Gastrocnemius medialis (tissue), 4 donors: ENCODE measurements around the gene SRSF1. TPM values are rescaled to one million over a fixed set of nuclear protein-coding genes. Genes with fewer than 3 reads are reported as not detected.

Source experiments
- ATAC-seq, 2 donors: fragments of 150-250 bp; one replicate each; pipeline ENCODE4 v1.9.1; 2016
- DNase-seq, 2 donors: peaks; one replicate each; pipeline ENCODE4 v3.0.0-alpha.2; 2019
- H3K27ac ChIP-seq, 4 donors: fragments of 200-600 bp; sonication (generic); 1 replicate in 1 of 4; 2 replicates in 3 of 4; pipeline ENCODE4 v1.5.1; 2016 to 2018; ENCODE audit warnings: mild to moderate bottlenecking in 2 of 4, moderate library complexity in 1 of 4
- H3K27me3 ChIP-seq, 3 donors: fragments of 200-600 bp; sonication (generic) in 2 of 3; 1 replicate in 1 of 3; 2 replicates in 2 of 3; pipeline versions ENCODE4 v1.5.1 to v1.6.0; 2016 to 2019; ENCODE audit warnings: mild to moderate bottlenecking in 1 of 3, moderate library complexity in 1 of 3
- H3K36me3 ChIP-seq, 2 donors: fragments of 200-600 bp; sonication (generic) in 1 of 2; one replicate each; pipeline ENCODE4 v1.5.1; 2017 to 2018
- H3K4me1 ChIP-seq, 2 donors: fragments of 200-600 bp; sonication (generic) in 1 of 2; one replicate each; pipeline ENCODE4 v1.5.1; 2016 to 2017; ENCODE audit warnings: mild to moderate bottlenecking in 2 of 2
- H3K4me3 ChIP-seq, 4 donors: fragments of 200-600 bp; sonication (generic) in 3 of 4; 1 replicate in 1 of 4; 2 replicates in 3 of 4; pipeline ENCODE4 v1.5.1; 2016 to 2019; ENCODE audit warnings: mild to moderate bottlenecking in 2 of 4
- H3K9me3 ChIP-seq, 3 donors: fragments of 200-600 bp; sonication (generic) in 2 of 3; 1 replicate in 1 of 3; 2 replicates in 2 of 3; pipeline ENCODE4 v1.5.1; 2016 to 2019
- POLR2A ChIP-seq, 2 donors: fragments of 450-650 bp; IDR thresholded peaks; one replicate each; pipeline ENCODE4 v1.6.1; 2017; ENCODE audit warnings: antibody characterized with exemption in 2 of 2, mild to moderate bottlenecking in 2 of 2, moderate library complexity in 2 of 2
- in situ Hi-C, 4 donors: fragments of 200-750 bp; cut with MboI; loops; one replicate each; pipeline versions ENCODE4 v1.15.0 to v1.8.0; 2017; ENCODE audit warnings: low sequenced_read_pairs in 4 of 4
- intact Hi-C: fragments of 100-400 bp; cut with DNase I; formaldehyde crosslinking; loops from one replicate; pipeline ENCODE4 v1.15.1; 2023; ENCODE audit warnings: low total_unique reads
- total RNA-seq, 4 donors: library from RNA; depleted of rRNA; stranded (reverse); fragments of >200 nt; gene quantifications; one replicate each; pipeline versions ENCODE4 v1.1.0 to v1.2.3, GENCODE V29; 2016
- TF ChIP-seq, protein P1 (sequence below), 5 experiments: fragments of 450-650 bp in 3 of 5; fragments of 200-600 bp in 2 of 5; sonication (generic) in 2 of 5; IDR thresholded peaks in 4 of 5; conservative IDR thresholded peaks in 1 of 5; 1 replicate in 4 of 5; 2 replicates in 1 of 5; pipeline ENCODE4 v1.5.1; 2016 to 2019; ENCODE audit warnings: antibody characterized with exemption in 5 of 5, mild to moderate bottlenecking in 3 of 5, moderate library complexity in 3 of 5

Gene SRSF1
- total RNA-seq, 4 donors from 2014 or later, result 69.4 to 85.4 (median 82.2) TPM

DNA sequence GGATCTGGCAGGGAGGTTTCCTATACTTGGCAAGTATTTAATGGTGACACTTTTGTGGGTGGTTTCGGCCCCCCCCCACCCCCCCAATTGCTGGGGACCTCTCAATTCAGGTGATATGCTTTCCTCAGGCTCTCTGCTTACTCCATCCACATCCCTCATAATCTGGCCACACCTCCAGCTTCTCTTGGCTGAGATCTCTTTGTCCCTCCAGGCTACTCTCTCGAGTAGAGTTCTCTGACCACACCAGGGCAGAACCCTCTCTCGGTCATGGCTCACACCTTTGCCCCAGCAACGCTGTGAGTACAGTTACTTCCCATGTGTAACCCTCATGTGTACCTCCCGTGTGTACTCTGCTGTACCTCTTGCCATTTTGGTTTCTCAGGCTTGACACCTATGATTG is 34.1 kb upstream of the SRSF1 start:
- no peaks in the 10 kb centered on the region for H3K27me3 ChIP-seq
- H3K4me3 ChIP-seq, result no peak overlapping the region
- TF ChIP-seq, protein P1, sequence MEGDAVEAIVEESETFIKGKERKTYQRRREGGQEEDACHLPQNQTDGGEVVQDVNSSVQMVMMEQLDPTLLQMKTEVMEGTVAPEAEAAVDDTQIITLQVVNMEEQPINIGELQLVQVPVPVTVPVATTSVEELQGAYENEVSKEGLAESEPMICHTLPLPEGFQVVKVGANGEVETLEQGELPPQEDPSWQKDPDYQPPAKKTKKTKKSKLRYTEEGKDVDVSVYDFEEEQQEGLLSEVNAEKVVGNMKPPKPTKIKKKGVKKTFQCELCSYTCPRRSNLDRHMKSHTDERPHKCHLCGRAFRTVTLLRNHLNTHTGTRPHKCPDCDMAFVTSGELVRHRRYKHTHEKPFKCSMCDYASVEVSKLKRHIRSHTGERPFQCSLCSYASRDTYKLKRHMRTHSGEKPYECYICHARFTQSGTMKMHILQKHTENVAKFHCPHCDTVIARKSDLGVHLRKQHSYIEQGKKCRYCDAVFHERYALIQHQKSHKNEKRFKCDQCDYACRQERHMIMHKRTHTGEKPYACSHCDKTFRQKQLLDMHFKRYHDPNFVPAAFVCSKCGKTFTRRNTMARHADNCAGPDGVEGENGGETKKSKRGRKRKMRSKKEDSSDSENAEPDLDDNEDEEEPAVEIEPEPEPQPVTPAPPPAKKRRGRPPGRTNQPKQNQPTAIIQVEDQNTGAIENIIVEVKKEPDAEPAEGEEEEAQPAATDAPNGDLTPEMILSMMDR (IDR thresholded peaks at IDR 0.05 in 4 of 5, conservative IDR thresholded peaks at IDR 0.05 in 1 of 5), result no peak
- TF ChIP-seq POLR2A (IDR thresholded peaks at IDR 0.05), result no peak
- DNase-seq (no peak), ATAC-seq (no peak)
- no peaks in the 10 kb centered on the region for H3K36me3 ChIP-seq
- no peak overlapping the region for H3K27ac ChIP-seq
- intact Hi-C loops (no loop called here), in situ Hi-C loops (no loop called here)
- no peaks in the 10 kb centered on the region for H3K9me3 ChIP-seq
- H3K4me1 ChIP-seq, result no peaks in the 10 kb centered on the region

DNA sequence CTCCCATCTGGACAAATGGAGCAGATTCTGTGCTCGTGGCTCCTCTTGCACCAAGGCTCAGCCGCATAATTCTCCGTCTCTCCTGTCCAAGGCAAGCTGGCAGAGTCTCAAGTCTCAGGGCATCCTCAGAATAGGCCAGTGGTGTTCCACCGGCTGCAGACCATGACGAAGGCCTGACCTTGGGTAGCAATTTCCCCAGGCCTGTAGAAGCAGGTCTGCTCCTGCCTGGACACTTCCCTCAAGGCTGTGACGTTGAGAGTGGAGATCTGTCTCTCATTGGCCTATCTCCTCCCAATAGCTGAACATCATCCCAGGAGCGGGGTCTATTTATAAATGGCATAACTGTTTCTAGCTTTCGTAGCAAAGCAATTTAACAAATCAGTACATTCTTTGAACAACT is 33.3 kb upstream of the SRSF1 start:
- ATAC-seq (no peak), DNase-seq (no peak)
- Histone ChIP-seq H3K9me3 (no peaks in the 10 kb centered on the region), H3K36me3 (no peaks in the 10 kb centered on the region), H3K4me1 (no peaks in the 10 kb centered on the region), H3K27me3 (no peaks in the 10 kb centered on the region), H3K27ac (no peak overlapping the region), H3K4me3 (no peak overlapping the region)
- intact Hi-C loops (no loop called here), in situ Hi-C loops (no loop called here)
- TF ChIP-seq, protein P1 (IDR thresholded peaks at IDR 0.05 in 4 of 5, conservative IDR thresholded peaks at IDR 0.05 in 1 of 5), result no peak
- TF ChIP-seq POLR2A (IDR thresholded peaks at IDR 0.05), result no peak

DNA sequence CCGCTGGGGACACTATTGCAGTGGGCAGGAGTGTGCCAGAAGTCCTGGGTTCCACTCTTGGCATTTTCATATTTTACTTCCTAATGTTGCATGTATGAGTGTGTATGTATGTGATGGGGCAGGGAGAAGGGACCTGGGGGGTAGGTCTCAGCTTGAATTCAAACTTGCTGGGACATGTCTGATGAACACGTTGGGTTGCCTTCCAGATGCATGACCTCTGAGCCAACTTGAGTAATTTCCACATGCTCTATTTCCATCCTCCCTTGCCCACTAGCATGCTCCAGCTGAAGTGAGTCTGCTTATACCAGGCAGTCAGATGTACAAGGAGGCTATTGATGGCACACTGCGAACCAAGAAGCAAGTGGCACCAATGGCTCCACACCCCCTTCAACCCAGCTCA is 32.9 kb upstream of the SRSF1 start:
- ATAC-seq (no peak), DNase-seq (no peak)
- no peaks in the 10 kb centered on the region for H3K9me3 ChIP-seq
- no peaks in the 10 kb centered on the region for H3K27me3 ChIP-seq
- in situ Hi-C loops (no loop called here), intact Hi-C loops (no loop called here)
- no peak for TF ChIP-seq POLR2A (IDR thresholded peaks at IDR 0.05)
- TF ChIP-seq, protein P1 (IDR thresholded peaks at IDR 0.05 in 4 of 5, conservative IDR thresholded peaks at IDR 0.05 in 1 of 5), result no peak
- no peak overlapping the region for H3K4me3 ChIP-seq
- H3K27ac ChIP-seq, result no peak overlapping the region
- H3K4me1 ChIP-seq, result no peaks in the 10 kb centered on the region
- H3K36me3 ChIP-seq, result no peaks in the 10 kb centered on the region

DNA sequence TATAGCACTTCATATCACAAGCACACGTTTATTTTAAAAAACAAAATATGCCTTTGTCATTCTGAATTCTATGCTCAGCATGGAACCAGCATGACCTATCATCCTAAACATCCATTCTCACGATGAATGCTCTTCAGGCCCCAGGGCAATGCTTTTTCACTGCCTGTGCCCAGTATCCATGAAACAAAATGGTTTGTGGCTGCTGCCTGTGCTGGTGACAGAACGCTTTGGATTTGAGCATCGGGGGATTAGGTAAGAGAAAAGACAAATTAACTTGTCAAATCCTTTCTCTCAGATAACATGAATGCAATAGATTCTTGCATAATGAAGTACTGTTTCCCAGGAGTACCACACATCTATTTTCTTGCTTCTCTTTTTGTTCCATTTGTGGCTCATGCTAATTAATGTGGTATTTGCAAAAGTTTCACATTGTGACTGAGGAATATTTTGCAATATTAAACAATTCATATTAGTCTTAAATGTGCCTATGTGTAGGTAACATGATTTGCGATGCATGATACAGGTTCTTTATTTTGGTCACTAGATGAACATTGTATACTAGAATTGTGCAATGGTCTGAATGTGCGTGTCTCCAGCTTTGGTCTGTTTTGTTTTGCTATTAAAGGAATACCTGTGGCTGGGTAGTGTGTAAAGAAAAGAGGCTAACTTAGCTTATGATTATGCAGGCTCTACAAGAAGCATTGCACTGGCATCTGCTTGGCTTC is 25.8 kb upstream of the SRSF1 start:
- Histone ChIP-seq H3K27ac (no peak overlapping the region), H3K4me1 (no peaks in the 10 kb centered on the region), H3K9me3 (no peaks in the 10 kb centered on the region), H3K4me3 (no peak overlapping the region), H3K36me3 (no peaks in the 10 kb centered on the region), H3K27me3 (no peaks in the 10 kb centered on the region)
- DNase-seq (no peak), ATAC-seq (no peak)
- intact Hi-C loops, result no loop called here
- TF ChIP-seq, protein P1 (IDR thresholded peaks at IDR 0.05 in 4 of 5, conservative IDR thresholded peaks at IDR 0.05 in 1 of 5), result no peak
- in situ Hi-C loops, result no loop called here

DNA sequence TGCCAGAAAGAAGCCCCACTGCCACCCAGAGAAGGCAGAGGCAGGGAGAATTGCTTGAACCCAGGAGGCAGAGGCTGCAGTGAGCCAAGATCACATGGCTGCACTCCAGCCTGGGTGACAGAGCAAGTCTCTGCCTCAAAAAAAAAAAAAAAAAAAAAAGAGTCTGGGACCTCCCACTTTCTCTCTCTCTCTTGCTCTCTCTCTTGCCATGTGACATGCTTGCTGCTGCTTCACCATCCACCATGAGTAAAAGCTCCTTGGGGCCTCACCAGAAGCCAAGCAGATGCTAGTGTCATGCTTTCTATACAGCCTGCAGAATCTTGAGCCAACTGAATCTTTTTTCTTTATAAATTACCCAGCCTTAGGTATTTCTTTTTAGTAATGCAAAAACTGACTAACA is 21.5 kb upstream of the SRSF1 start:
- no peak for ATAC-seq

More for the DNA sequence above, 21.5 kb upstream of the SRSF1 start:
- H3K4me3 ChIP-seq, result no peak overlapping the region
- H3K27me3 ChIP-seq, result no peaks in the 10 kb centered on the region
- in situ Hi-C loops, result no loop called here
- no peak for TF ChIP-seq POLR2A (IDR thresholded peaks at IDR 0.05)
- TF ChIP-seq, protein P1 (IDR thresholded peaks at IDR 0.05 in 4 of 5, conservative IDR thresholded peaks at IDR 0.05 in 1 of 5), result no peak
- no peak overlapping the region for H3K27ac ChIP-seq
- H3K9me3 ChIP-seq, result no peaks in the 10 kb centered on the region
- DNase-seq, result no peak
- intact Hi-C loops, result no loop called here
- no peaks in the 10 kb centered on the region for H3K36me3 ChIP-seq
- no peaks in the 10 kb centered on the region for H3K4me1 ChIP-seq
